ENCODE measurements around the gene AGTR1. TPM values are rescaled to one million over a fixed set of nuclear protein-coding genes. Genes with fewer than 3 reads are reported as not detected.
"Not testable (repeated sequence)": the region's sequence is repeated elsewhere in the genome, so short reads cannot be mapped to it uniquely, and the experiment has no call there.

AGTR1 gene
- total and polyA plus RNA-seq, 10 donors: 0.43 to 24.7 (median 4.6) TPM

DNA sequence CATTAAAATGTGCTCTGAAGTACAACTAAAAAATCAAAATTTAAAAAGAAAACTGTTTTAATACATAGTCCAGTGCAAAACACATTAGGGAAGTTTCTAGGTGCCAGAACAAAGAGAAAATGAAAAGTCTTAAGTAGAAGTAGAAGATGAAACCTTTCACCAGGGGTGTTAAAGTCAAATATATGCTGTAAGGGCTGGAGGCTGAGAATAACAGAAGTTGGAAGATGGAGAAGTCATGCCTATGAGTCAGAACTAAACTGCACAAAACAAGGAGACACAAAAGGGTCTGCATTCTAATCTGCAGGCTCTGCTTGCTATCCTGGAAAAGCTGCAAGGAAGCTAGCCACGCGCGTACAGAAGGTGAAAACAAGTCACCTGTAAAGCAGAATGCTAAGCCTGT, 81.2 kb downstream of the AGTR1 start:
- Histone ChIP-seq H3K27me3 (replicated peaks in 1 of 7) (no peaks in the 10 kb centered on the region), H3K36me3 (no peaks in the 10 kb centered on the region), H3K4me3 (no peak overlapping the region), H3K9me3 (no peaks in the 10 kb centered on the region), H3K27ac (no peak overlapping the region), H3K4me1 (no peaks in the 10 kb centered on the region)
- no peak for DNase-seq
- intact Hi-C loops (cut with DNase I; ENCODE audit: low total_unique reads): no loop called here
- 89 to 98% (median 96%) methylated on average over 3 of the region's 3 CpGs for WGBS, 5 donors
- TF ChIP-seq POLR2A (IDR thresholded peaks at IDR 0.05): no peak
- no peak for TF ChIP-seq POLR2AphosphoS5 (IDR thresholded peaks at IDR 0.05)
- TF ChIP-seq, protein P1, sequence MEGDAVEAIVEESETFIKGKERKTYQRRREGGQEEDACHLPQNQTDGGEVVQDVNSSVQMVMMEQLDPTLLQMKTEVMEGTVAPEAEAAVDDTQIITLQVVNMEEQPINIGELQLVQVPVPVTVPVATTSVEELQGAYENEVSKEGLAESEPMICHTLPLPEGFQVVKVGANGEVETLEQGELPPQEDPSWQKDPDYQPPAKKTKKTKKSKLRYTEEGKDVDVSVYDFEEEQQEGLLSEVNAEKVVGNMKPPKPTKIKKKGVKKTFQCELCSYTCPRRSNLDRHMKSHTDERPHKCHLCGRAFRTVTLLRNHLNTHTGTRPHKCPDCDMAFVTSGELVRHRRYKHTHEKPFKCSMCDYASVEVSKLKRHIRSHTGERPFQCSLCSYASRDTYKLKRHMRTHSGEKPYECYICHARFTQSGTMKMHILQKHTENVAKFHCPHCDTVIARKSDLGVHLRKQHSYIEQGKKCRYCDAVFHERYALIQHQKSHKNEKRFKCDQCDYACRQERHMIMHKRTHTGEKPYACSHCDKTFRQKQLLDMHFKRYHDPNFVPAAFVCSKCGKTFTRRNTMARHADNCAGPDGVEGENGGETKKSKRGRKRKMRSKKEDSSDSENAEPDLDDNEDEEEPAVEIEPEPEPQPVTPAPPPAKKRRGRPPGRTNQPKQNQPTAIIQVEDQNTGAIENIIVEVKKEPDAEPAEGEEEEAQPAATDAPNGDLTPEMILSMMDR (IDR thresholded peaks at IDR 0.05 in 8 of 11, conservative IDR thresholded peaks at IDR 0.05 in 3 of 11): no peak

- H3K27ac ChIP-seq; H3K4me3 ChIP-seq; H3K4me1 ChIP-seq; H3K27me3 ChIP-seq (replicated peaks in 1 of 7); H3K36me3 ChIP-seq; intact Hi-C loops (cut with DNase I; ENCODE audit: low total_unique reads); H3K9me3 ChIP-seq; DNase-seq: not testable (repeated sequence)
- WGBS, 5 donors: 50 to 81% (median 67%) methylated on average over 6 of the region's 6 CpGs
These were observed 87.3 kb downstream of the AGTR1 start for GRCh38 chr3:148785026-148785425.

- H3K27me3 ChIP-seq (replicated peaks in 1 of 7); H3K27ac ChIP-seq; H3K36me3 ChIP-seq; H3K9me3 ChIP-seq; DNase-seq; intact Hi-C loops (cut with DNase I; ENCODE audit: low total_unique reads); H3K4me1 ChIP-seq; H3K4me3 ChIP-seq: not testable (repeated sequence)
- WGBS, 5 donors: 85 to 97% (median 89%) methylated on average over 9 of the region's 9 CpGs
These were observed 88.5 kb downstream of the AGTR1 start for GRCh38 chr3:148786159-148786558.

DNA sequence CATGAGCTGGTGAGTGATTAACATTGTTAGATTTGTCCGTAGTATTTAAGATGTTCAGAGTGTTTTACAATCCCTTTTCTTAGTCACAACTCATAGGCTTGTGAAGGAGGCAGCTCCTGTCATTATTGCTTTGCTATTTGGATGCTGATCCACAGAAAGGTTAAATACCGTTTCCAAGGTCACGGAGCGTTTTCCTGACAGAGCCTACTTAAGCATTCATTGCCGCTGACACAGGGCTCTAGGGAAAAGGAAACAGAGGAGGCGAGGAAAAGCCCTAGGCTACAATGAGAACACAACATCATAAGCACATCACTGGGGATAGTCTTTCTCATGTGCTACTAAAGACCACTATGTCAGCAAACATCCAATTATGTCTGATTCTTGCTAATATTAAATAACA, 91.4 kb downstream of the AGTR1 start:
- H3K27ac ChIP-seq: no peak overlapping the region
- no peak for DNase-seq
- no peaks in the 10 kb centered on the region for H3K4me1 ChIP-seq
- H3K9me3 ChIP-seq: peaks cover 0 to 6% (median 0%) of the 10 kb centered on the region in 8 donors
- no peaks in the 10 kb centered on the region for H3K27me3 ChIP-seq (replicated peaks in 1 of 7)
- no peaks in the 10 kb centered on the region for H3K36me3 ChIP-seq
- TF ChIP-seq POLR2A (IDR thresholded peaks at IDR 0.05) (no peak), POLR2AphosphoS5 (IDR thresholded peaks at IDR 0.05) (no peak)
- TF ChIP-seq, protein P1 (IDR thresholded peaks at IDR 0.05 in 8 of 11, conservative IDR thresholded peaks at IDR 0.05 in 3 of 11): no peak
- H3K4me3 ChIP-seq: no peak overlapping the region
- WGBS, 5 donors: 49 to 64% (median 56%) methylated on average over 6 of the region's 6 CpGs
- intact Hi-C loops (cut with DNase I; ENCODE audit: low total_unique reads): no loop called here

GRCh38 chr3:148789906-148790305, 92.2 kb downstream of the AGTR1 start:
- 71 to 92% (median 81%) methylated on average over 2 of the region's 2 CpGs for WGBS, 5 donors

More at GRCh38 chr3:148789906-148790305, 92.2 kb downstream of the AGTR1 start:
- intact Hi-C loops (cut with DNase I; ENCODE audit: low total_unique reads): no loop called here
- Histone ChIP-seq H3K27ac (no peak overlapping the region), H3K4me3 (no peak overlapping the region), H3K27me3 (replicated peaks in 1 of 7) (no peaks in the 10 kb centered on the region), H3K36me3 (no peaks in the 10 kb centered on the region), H3K9me3 (peaks cover 0 to 6% (median 0%) of the 10 kb centered on the region in 8 donors), H3K4me1 (no peaks in the 10 kb centered on the region)
- no peak for DNase-seq
- TF ChIP-seq POLR2A (IDR thresholded peaks at IDR 0.05) (no peak), POLR2AphosphoS5 (IDR thresholded peaks at IDR 0.05) (no peak)
- TF ChIP-seq, protein P1 (IDR thresholded peaks at IDR 0.05 in 8 of 11, conservative IDR thresholded peaks at IDR 0.05 in 3 of 11): no peak
